Measurements from ENCODE around the gene BAIAP2. TPM values are rescaled to one million over a fixed set of nuclear protein-coding genes. Genes with fewer than 3 reads are reported as not detected.
A peak's percentile ranks its signal among the peaks of the same experiment; 100 is the strongest.

Gene BAIAP2
- total RNA-seq, 1 experiment from 2014 or later, result 58.0 TPM

DNA sequence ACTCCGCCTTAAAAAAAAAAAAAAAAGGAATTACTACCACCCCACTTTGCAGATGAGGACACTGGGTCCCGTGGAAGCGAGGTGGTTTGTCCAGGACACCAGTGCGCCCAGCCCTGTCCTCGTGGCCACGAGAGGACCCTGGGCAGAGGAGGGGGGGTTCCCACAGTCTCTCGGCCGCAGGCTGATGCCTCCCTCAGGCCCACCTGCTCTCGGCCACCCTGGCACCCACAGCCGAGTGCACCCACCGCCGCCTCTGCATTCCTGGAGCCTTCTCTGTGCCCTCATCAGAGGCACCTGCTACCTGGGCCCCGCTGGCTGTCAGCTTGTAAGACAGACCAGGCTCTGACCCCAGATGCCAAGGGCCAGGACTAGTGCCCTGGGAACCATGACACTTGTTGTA, 102.3 kb downstream of the BAIAP2 start:
- Mint-ChIP-seq H3K4me1 (ENCODE audit: low read depth, unreplicated experiment) (no peaks in the 10 kb centered on the region), H3K9me3 (ENCODE audit: low read depth, unreplicated experiment) (no peaks in the 10 kb centered on the region), H3K4me3 (ENCODE audit: low read depth, unreplicated experiment) (no peak overlapping the region), H3K36me3 (ENCODE audit: insufficient read depth, unreplicated experiment) (peaks cover 14% of the 10 kb centered on the region), H3K27ac (ENCODE audit: unreplicated experiment) (no peak overlapping the region), H3K27me3 (ENCODE audit: unreplicated experiment) (peaks cover 15% of the 10 kb centered on the region)
- CTCF ChIA-PET, result no interaction called here
- BruUV-seq (replicated peaks), result no TSS peak
- no peak for DNase-seq
- no peak for TF ChIP-seq CTCF (IDR thresholded peaks at IDR 0.05; ENCODE audit: unreplicated experiment)
- intact Hi-C loops (cut with micrococcal nuclease; ENCODE audit: unreplicated experiment), result no loop called here

DNA sequence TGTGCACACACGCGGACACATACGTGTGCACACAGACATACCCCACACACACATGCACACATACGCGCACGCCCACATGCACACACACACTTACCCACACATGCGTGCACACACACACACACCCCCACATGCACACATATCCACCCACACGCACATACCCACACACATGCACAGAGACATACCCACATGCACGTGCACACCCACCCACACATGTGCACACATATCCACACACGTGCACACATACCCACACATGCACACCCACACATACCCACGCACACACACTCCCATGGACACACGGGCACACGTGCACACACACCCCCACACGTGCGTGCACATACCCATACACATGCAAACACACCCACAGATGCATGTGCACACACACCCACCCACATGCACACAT, 103.1 kb downstream of the BAIAP2 start:
- Mint-ChIP-seq H3K4me1 (ENCODE audit: low read depth, unreplicated experiment) (no peaks in the 10 kb centered on the region), H3K4me3 (ENCODE audit: low read depth, unreplicated experiment) (no peak overlapping the region), H3K9me3 (ENCODE audit: low read depth, unreplicated experiment) (no peaks in the 10 kb centered on the region), H3K27me3 (ENCODE audit: unreplicated experiment) (peaks cover 15% of the 10 kb centered on the region), H3K36me3 (ENCODE audit: insufficient read depth, unreplicated experiment) (peaks cover 14% of the 10 kb centered on the region), H3K27ac (ENCODE audit: unreplicated experiment) (peak overlapping the region; percentile 8)
- intact Hi-C loops (cut with micrococcal nuclease; ENCODE audit: unreplicated experiment), result no loop called here
- CTCF ChIA-PET, result no interaction called here
- no peak for TF ChIP-seq CTCF (IDR thresholded peaks at IDR 0.05; ENCODE audit: unreplicated experiment)
- DNase-seq, result no peak
- BruUV-seq (replicated peaks), result no TSS peak

- H3K36me3 Mint-ChIP-seq (ENCODE audit: insufficient read depth, unreplicated experiment), result peaks cover 14% of the 10 kb centered on the region
Measured at GRCh38 chr17:81138500-81138899, 103.5 kb downstream of the BAIAP2 start.

GRCh38 chr17:81139428-81139827, 104.5 kb downstream of the BAIAP2 start:
- intact Hi-C loops (cut with micrococcal nuclease; ENCODE audit: unreplicated experiment), result no loop called here
- CTCF ChIA-PET, result interaction anchor here (0.6 to 0.9 kb wide), 2 partner anchors 62 to 350 kb away, joined by 3 to 6 read pairs; no protein-coding TSS in a partner anchor
- no peak for TF ChIP-seq CTCF (IDR thresholded peaks at IDR 0.05; ENCODE audit: unreplicated experiment)

More at GRCh38 chr17:81138500-81138899, 103.5 kb downstream of the BAIAP2 start:
- H3K9me3 Mint-ChIP-seq (ENCODE audit: low read depth, unreplicated experiment), result no peaks in the 10 kb centered on the region
- H3K4me1 Mint-ChIP-seq (ENCODE audit: low read depth, unreplicated experiment), result no peaks in the 10 kb centered on the region
- DNase-seq, result no peak
- no peak overlapping the region for H3K4me3 Mint-ChIP-seq (ENCODE audit: low read depth, unreplicated experiment)
- H3K27ac Mint-ChIP-seq (ENCODE audit: unreplicated experiment), result peak overlapping the region; percentile 8
- no peak for TF ChIP-seq CTCF (IDR thresholded peaks at IDR 0.05; ENCODE audit: unreplicated experiment)
- BruUV-seq (replicated peaks), result no TSS peak
- CTCF ChIA-PET, result no interaction called here
- intact Hi-C loops (cut with micrococcal nuclease; ENCODE audit: unreplicated experiment), result no loop called here
- peaks cover 16% of the 10 kb centered on the region for H3K27me3 Mint-ChIP-seq (ENCODE audit: unreplicated experiment)

More at GRCh38 chr17:81139428-81139827, 104.5 kb downstream of the BAIAP2 start:
- Mint-ChIP-seq H3K36me3 (ENCODE audit: insufficient read depth, unreplicated experiment) (peaks cover 14% of the 10 kb centered on the region), H3K27me3 (ENCODE audit: unreplicated experiment) (peaks cover 25% of the 10 kb centered on the region), H3K4me3 (ENCODE audit: low read depth, unreplicated experiment) (no peak overlapping the region), H3K4me1 (ENCODE audit: low read depth, unreplicated experiment) (no peaks in the 10 kb centered on the region), H3K9me3 (ENCODE audit: low read depth, unreplicated experiment) (no peaks in the 10 kb centered on the region), H3K27ac (ENCODE audit: unreplicated experiment) (no peak overlapping the region)
- no peak for DNase-seq
- no TSS peak for BruUV-seq (replicated peaks)
